ENCODE measurements around the gene RAB27A.

DNA sequence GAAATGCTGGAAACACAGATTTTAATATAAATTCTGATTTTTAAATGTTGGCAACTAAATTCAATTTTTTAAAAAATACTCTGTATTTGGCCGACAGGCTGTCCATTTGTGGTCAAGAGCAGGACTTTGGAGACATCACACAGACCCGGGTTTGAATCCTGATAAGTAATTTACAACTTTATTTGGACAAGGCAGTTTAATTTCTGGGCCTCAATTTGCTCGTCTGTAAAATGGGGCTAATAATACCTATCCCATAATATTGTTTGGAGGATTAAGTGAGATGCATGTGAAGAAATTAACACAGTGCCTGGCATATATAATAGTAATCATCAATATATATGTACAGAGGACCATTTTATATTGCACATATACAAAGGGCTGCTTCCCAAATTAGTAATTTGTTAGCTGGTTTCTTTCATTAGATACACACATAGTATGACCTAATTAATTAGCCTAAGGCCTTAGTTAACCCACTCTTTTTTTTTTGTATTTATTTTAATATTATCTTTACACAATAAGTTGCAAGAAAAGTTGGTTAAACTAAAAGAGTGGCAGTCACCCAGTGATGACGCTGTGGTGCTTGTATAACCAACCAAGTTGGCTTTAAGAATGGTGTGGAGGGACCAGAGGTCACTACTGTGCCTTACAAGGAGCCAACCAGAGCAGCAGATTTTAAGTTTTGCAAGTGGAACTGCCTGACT, 30.1 kb upstream of the RAB27A start:
- TF ChIP-seq, protein P1, sequence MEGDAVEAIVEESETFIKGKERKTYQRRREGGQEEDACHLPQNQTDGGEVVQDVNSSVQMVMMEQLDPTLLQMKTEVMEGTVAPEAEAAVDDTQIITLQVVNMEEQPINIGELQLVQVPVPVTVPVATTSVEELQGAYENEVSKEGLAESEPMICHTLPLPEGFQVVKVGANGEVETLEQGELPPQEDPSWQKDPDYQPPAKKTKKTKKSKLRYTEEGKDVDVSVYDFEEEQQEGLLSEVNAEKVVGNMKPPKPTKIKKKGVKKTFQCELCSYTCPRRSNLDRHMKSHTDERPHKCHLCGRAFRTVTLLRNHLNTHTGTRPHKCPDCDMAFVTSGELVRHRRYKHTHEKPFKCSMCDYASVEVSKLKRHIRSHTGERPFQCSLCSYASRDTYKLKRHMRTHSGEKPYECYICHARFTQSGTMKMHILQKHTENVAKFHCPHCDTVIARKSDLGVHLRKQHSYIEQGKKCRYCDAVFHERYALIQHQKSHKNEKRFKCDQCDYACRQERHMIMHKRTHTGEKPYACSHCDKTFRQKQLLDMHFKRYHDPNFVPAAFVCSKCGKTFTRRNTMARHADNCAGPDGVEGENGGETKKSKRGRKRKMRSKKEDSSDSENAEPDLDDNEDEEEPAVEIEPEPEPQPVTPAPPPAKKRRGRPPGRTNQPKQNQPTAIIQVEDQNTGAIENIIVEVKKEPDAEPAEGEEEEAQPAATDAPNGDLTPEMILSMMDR (IDR thresholded peaks at IDR 0.05; ENCODE audit: extremely low read depth in 1 of 2, insufficient read depth in 1 of 2, low read depth in 1 of 2, low read length in 2 of 2), result no peak
- TF ChIP-seq, protein P2, sequence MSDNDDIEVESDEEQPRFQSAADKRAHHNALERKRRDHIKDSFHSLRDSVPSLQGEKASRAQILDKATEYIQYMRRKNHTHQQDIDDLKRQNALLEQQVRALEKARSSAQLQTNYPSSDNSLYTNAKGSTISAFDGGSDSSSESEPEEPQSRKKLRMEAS (IDR thresholded peaks at IDR 0.05; ENCODE audit: insufficient read depth, insufficient read length), result no peak
